ENCODE measurements around the gene CLIC6. TPM values are rescaled to one million over a fixed set of nuclear protein-coding genes. Genes with fewer than 3 reads are reported as not detected.

CLIC6 gene
- total and polyA plus RNA-seq, 2 of the 8 experiments (the other 6 are each of a cell fraction or from before 2014, with no cell fraction given): 0.42 to 1.3 TPM

DNA sequence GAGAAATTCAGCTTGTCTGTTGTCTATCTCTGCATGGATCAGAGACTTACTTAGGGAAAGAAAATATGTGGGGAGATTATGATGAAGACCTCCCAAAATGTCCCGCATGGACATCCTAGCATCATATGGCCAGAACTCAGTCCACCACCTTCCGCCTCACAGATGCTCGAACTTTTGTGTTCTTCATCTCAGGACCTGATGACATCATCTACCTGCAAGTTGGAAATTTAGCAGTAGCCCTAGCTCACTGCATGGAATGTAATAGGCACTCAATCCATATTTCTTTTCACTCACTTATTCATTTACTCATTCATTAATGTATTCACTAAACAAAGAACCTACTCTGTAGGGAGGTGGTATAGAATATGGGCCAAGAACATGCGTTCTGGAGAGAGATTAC is 96.8 kb downstream of the CLIC6 start:
- 91% methylated on average over 4 of the region's 4 CpGs; no CpG with 5 or more reads in 1 of the 2 experiments for WGBS, 2 experiments (ENCODE audit: extremely low coverage in 1 of 2, insufficient coverage in 1 of 2, insufficient read length in 1 of 2, insufficient replicate concordance in 2 of 2, low coverage in 1 of 2, low lambda C conversion rate in 2 of 2, missing lambda C conversion rate in 1 of 2)
- no peak overlapping the region for H4K5ac ChIP-seq (ENCODE audit: insufficient read length, low read depth, low read length)
- H2BK120ac ChIP-seq (replicated peaks; ENCODE audit: low read depth, low read length): no peak overlapping the region
- H3K56ac ChIP-seq (replicated peaks; ENCODE audit: insufficient read length, low read depth, low read length): no peak overlapping the region
- CTCF ChIA-PET (ENCODE audit: partially characterized antibody): interaction anchor here (0.6 to 2.0 kb wide), 3 partner anchors 20 to 95 kb away, joined by 3 to 9 read pairs (median 3); no protein-coding TSS in a partner anchor
- H3K23ac ChIP-seq (ENCODE audit: insufficient read length): no peak overlapping the region
- H3K9ac ChIP-seq (replicated peaks in 1 of 4; ENCODE audit: extremely low read depth in 1 of 4, low read depth in 3 of 4, low read length in 3 of 4): no peak overlapping the region
- H3K4ac ChIP-seq (replicated peaks; ENCODE audit: insufficient read length, low read depth, low read length): no peak overlapping the region
- H3K36me3 ChIP-seq (ENCODE audit: control insufficient read depth in 2 of 4, insufficient read depth in 4 of 4, low read length in 3 of 4): no peaks in the 10 kb centered on the region
- H2BK5ac ChIP-seq (ENCODE audit: low read depth, low read length): no peak overlapping the region
- no peaks in the 10 kb centered on the region for H3K79me1 ChIP-seq (ENCODE audit: low read depth, low read length)
- FAIRE-seq (no peak), DNase-seq (ENCODE audit: low read depth in 1 of 2, low spot score in 2 of 2) (no peak)
- H3K79me2 ChIP-seq (ENCODE audit: control insufficient read depth in 1 of 2, insufficient read depth in 2 of 2, low read length in 2 of 2): no peaks in the 10 kb centered on the region
- no peak overlapping the region for H4K8ac ChIP-seq (ENCODE audit: extremely low read depth, insufficient read depth, low read length)
- no peak overlapping the region for H3K4me2 ChIP-seq (ENCODE audit: insufficient read depth in 1 of 2, low read depth in 2 of 2, low read length in 2 of 2)
- H3K23me2 ChIP-seq (ENCODE audit: low read depth, low read length): no peaks in the 10 kb centered on the region
- no peak overlapping the region for H3K18ac ChIP-seq (ENCODE audit: extremely low read depth, low read length)
- no peak overlapping the region for H2BK20ac ChIP-seq (ENCODE audit: low read length)
- H3K9me3 ChIP-seq (ENCODE audit: insufficient read depth in 2 of 2, low read depth in 1 of 2, low read length in 1 of 2): no peaks in the 10 kb centered on the region; a peak in 1 of 4 replicates
- H2BK15ac ChIP-seq (ENCODE audit: low read length): no peak overlapping the region
- H3K4me3 ChIP-seq (ENCODE audit: extremely low read depth in 1 of 4, insufficient read depth in 2 of 4, low read depth in 3 of 4, low read length in 4 of 4): no peak overlapping the region
- H4K91ac ChIP-seq (replicated peaks; ENCODE audit: insufficient read length, low read length): no peak overlapping the region
- H2BK12ac ChIP-seq (ENCODE audit: low read depth, low read length): no peak overlapping the region
- H4K20me1 ChIP-seq (replicated peaks in 1 of 2; ENCODE audit: control insufficient read depth in 1 of 2, insufficient read depth in 2 of 2, low read length in 2 of 2): no peaks in the 10 kb centered on the region
- H3K4me1 ChIP-seq (replicated peaks in 1 of 4; ENCODE audit: control insufficient read depth in 3 of 4, insufficient read depth in 4 of 4, low read length in 3 of 4): no peaks in the 10 kb centered on the region
- POLR2A ChIA-PET (ENCODE audit: partially characterized antibody): no interaction called here
- H3K27ac ChIP-seq (ENCODE audit: low read depth, low read length): no peak overlapping the region
- H2AFZ ChIP-seq (ENCODE audit: low read length): no peak overlapping the region
- H3K14ac ChIP-seq (ENCODE audit: insufficient read length): no peak overlapping the region
- H3K27me3 ChIP-seq (replicated peaks in 1 of 4; ENCODE audit: control insufficient read depth in 3 of 4, extremely low read depth in 1 of 4, insufficient read depth in 3 of 4, low read length in 3 of 4): no peaks in the 10 kb centered on the region
- H2AK5ac ChIP-seq (ENCODE audit: low read depth, low read length): no peak overlapping the region
- TF ChIP-seq TCF12 (IDR thresholded peaks at IDR 0.05; ENCODE audit: low read depth, low read length) (no peak), CHD1 (IDR thresholded peaks at IDR 0.05; ENCODE audit: low read depth, low read length) (no peak), SUZ12 (IDR thresholded peaks at IDR 0.05; ENCODE audit: low read length) (no peak), SRF (IDR thresholded peaks at IDR 0.05; ENCODE audit: low read depth, low read length) (no peak), FOSL1 (IDR thresholded peaks at IDR 0.05; ENCODE audit: insufficient read depth, low read depth, low read length) (no peak), CEBPB (IDR thresholded peaks at IDR 0.05; ENCODE audit: low read depth, low read length) (no peak), BRCA1 (IDR thresholded peaks at IDR 0.05; ENCODE audit: low read depth, low read length) (no peak), POU5F1 (IDR thresholded peaks at IDR 0.05; ENCODE audit: low read depth, low read length) (no peak)
- TF ChIP-seq, protein P1, sequence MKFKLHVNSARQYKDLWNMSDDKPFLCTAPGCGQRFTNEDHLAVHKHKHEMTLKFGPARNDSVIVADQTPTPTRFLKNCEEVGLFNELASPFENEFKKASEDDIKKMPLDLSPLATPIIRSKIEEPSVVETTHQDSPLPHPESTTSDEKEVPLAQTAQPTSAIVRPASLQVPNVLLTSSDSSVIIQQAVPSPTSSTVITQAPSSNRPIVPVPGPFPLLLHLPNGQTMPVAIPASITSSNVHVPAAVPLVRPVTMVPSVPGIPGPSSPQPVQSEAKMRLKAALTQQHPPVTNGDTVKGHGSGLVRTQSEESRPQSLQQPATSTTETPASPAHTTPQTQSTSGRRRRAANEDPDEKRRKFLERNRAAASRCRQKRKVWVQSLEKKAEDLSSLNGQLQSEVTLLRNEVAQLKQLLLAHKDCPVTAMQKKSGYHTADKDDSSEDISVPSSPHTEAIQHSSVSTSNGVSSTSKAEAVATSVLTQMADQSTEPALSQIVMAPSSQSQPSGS (IDR thresholded peaks at IDR 0.05; ENCODE audit: low read length): no peak
